IPS-NIHi11 (cell line): ENCODE data around the gene FOXRED1.
"Not testable (repeated sequence)": the region's sequence is repeated elsewhere in the genome, so short reads cannot be mapped to it uniquely, and the experiment has no call there.

Experiments used
- DNase-seq: peaks from one replicate; pipeline ENCODE4 v3.0.0; 2012; ENCODE audit warnings: mixed read lengths, low spot score

The FOXRED1 gene

DNA sequence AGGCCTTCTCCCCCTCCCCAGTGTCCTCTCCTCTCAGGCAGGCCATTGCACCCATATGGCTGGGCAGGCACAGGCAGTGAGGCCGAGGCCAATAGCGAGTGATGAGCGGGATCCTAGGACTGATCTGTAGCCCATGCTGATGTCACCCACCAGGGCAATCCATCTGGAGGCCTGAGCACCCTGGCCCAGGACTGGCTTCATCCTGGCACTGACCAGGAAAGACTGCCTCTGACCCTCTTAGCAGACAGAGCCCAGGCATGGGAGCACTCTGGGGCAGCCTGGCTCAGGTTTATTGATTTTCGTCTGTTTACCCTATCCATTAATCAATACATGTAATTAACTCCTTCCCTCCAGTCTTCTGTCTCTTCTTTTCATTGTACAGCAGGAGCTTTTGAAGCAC, 8.8 kb downstream of the FOXRED1 start:
- no peak for DNase-seq

DNA sequence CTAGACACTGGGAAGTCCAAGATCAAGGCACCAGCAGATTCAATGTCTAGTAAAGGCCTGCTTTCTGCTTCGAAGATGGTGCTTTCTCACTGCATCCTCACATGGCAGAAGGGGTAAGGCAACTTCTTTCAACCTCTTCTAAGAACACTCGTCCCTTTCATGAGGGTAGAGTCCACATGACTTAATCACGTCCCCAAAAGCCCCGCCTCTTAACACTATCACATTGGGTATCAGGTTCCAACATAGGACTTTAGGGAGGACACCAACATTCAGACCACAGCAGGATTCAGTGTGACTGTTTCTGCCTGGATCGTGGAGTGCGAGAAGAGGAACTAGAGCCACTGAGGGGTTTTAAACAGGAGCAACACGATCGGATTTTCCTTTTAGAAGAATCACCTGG, 10.2 kb downstream of the FOXRED1 start:
- no peak for DNase-seq

DNA sequence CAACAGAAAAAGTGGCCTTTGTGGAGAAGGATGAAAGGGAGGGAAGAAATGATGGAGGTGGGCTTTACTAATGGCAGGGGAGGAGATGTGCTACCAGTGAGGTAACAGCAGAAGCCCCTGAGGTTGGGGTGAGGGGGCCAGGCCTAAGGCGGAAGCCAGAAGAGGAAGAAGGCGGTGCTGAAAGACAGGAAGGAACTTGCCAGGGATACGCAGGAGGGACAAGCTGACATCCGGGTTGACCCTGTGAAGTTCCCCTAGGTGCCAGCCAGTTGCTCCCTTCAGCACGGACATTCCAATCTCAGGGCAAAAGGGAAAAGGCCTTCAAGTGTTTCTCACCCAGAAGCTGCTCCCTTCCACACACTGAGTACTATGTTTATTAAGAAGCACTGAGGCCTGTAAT, 11.6 kb downstream of the FOXRED1 start:
- no peak for DNase-seq

- no peak for DNase-seq
Observed at GRCh38 chr11:126281245-126281644, 12.3 kb downstream of the FOXRED1 start.

DNA sequence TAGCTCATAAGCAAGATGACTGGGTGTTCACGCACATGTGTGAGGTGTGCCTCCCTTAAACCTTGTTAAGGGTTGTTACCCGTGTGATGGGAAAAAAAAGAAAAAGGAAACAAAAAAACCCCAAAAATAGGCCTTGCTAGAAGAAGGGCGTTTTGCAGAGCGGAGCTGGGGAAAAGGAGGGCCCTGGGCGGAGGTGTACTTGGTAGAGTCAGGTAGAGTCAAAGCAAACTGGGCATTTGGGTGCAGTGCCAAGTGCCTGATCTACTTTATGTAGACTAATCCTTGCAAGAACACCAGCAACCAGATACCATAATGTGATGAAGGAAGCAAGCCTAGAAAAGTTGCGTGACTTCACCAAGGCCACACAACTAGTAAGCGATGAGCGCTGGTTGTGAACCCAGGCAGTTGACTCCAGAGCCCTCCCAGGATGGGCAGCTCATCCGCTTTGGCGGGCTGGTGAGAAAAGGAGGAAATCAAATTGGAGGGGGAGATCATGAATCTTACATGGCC, 12.8 kb downstream of the FOXRED1 start:
- no peak for DNase-seq

DNA sequence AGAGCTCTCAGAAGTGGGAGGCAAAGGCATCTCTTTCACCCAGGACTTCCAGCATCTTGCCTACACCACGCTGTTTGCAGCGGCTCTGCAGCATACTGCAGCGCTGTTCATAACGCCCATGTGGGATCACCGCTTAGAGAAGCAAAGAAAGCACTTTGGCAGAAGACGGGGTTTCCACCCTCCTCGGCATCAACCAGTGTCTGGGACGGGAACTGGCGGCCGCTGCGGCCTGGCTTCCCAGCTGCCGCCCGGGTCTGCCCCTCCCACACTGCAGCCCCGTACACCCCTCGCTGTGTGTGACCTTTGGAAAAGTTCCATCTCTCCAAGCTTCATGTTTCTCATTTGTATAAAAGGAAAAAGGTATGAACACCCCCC, 13.4 kb downstream of the FOXRED1 start:
- DNase-seq, result peak; percentile 72

- DNase-seq, result peak; percentile 77
Observed at GRCh38 chr11:126282736-126283591, 14.0 kb downstream of the FOXRED1 start, which contains the start of gene TIRAP. Gene TIRAP, plus strand, starts transcription at chr11:126283093. Its CDS starts 7,802 bp downstream, at chr11:126290895.

GRCh38 chr11:126284829-126285228, 15.9 kb downstream of the FOXRED1 start:
- DNase-seq, result no peak

DNA sequence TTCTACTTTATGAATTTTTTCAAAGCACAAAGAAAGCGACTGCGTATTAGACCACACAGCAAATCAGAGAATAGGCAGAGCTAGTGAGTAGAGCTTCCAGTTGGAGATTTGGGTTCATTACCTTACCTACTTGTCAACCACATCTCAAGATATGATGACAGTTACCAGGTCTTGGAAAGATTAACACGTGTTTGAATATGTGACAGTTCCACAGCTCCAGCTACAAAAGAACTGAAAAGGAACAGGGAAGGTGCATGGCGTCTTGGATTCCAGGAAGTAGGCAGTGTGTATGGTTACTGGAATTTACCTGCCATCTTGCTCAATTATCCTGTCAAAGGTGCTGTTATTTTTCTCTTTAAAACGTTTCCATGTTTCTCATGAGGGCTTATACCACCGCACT, 19.3 kb downstream of the FOXRED1 start:
- no peak for DNase-seq

- DNase-seq, result no peak
Observed at GRCh38 chr11:126290887-126291286, 21.9 kb downstream of the FOXRED1 start.

GRCh38 chr11:126293726-126294125, 24.8 kb downstream of the FOXRED1 start:
- DNase-seq, result no peak

DNA sequence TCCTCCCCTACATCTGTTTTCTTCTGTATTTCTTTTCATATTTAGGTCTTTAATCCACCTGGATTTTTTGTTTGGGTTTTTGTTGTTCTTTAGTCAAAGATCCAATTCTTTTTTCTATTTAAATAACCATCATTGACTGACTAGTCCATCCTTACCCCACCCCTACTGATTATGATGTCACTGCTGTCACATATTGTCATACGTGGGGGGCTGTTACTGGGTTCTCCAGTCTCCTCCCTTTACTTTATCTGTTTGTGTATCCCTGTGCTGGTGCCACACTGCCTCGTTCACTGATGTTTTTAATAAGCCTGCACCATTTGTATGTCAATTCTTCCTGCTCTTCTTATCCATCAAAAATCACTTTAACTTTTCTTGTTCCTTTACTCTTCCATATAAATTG, 28.1 kb downstream of the FOXRED1 start:
- DNase-seq, result no peak

DNA sequence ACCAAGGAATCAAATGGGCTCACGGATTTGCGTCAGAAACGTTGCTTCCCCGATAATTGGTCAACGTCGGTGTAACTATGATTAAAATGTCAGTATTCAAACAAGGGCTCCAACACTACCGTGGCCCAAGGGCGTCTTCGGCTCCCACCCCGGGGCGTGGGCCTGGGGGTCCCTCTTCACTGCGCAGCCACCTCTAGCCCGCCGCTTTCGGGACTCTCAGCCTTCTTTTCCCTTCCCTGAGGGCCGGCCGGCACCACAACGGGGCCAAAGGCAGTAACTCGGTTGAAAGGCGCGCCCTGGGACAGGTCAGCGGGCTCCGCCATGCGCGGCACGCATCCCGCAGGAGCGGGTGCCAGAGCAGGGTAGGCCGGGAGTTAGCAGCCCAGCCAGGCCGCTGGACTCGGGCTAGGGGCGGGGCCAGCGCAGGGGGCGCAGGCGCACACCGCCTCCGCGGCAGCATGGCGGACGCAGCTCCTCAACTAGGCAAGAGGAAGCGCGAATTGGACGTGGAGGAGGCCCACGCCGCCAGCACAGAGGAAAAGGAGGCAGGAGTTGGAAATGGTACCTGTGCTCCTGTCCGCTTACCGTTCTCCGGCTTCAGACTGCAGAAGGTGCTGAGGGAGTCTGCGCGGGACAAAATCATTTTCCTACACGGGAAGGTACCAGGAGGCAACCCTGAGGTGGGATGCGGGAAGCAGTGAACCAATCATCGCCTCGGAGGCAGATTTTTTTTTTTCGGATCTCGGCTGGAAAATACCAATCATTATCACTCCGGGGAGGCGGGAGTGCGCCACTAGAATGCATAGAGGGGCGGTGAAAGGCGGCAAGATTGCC, 34.9 kb downstream of the FOXRED1 start, which contains the start of gene DCPS:
DCPS (plus strand) TSS at position 438 of the 834 bp plus-strand sequence; CDS start at position 459, 21 bp downstream.
- peak; percentile 100 for DNase-seq

- no peak for DNase-seq
Observed at GRCh38 chr11:126304457-126305075, 35.6 kb downstream of the FOXRED1 start.

- no peak for DNase-seq
Observed at GRCh38 chr11:126305699-126306098, 36.7 kb downstream of the FOXRED1 start.

- no peak for DNase-seq
Observed at GRCh38 chr11:126307706-126308105, 38.8 kb downstream of the FOXRED1 start.

- no peak for DNase-seq
Observed at GRCh38 chr11:126308271-126308671, 39.3 kb downstream of the FOXRED1 start.

DNA sequence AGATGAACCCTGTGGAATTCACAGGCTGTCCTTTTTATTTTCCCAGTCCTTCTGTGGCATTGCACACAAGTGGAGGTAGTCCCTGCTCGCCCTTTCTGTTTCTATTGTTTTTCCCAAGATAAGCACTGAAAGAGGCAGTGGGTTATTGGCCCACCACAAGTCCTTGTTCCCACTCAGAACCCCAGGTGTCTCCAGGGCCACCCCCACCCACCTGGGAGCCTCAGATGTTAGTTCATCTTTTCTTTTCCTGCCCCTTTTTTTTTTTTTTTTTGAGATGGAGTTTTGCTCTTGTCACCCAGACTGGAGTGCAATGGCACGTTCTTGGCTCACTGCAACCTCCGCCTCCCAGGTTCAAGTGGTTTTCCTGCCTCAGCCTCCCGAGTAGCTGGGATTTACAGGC, 39.8 kb downstream of the FOXRED1 start:
- not testable (repeated sequence) for DNase-seq

DNA sequence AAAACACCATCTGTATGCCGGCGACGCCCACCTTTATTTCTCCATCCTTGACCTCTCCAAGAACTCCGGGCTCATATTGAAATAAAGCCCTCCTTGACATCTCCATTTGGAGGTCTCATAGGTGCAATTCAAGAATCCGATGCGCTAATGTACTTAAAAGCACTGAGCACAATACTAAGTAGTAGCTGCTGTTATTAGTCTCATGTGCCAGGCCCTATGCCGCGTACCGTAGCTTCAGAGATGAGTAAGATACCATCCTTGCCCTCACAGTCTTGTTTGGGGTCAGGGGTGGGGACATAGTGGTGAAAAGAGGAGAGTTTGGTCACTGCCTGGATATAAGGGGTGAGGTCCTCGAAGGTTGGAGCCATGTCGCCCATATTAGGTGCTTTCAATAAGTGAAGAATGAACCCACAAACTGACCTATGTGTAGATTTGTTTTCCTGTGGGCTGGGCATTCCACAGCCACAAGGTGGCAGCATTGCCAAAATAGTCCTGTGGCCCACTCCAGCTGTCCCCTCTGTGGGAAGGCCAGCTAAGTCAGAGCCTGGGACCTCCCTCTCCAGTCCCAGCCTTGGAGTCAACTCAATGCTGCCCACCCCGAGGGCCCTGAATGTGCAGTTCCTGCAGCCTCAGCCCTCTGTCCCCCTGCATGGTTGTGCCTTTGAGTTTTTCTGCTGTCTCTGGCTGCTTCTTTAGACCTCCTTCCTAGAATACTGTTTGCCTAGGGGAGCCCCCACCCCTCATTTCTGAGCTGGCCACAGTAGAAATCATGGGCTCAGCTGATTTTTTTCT, 41.4 kb downstream of the FOXRED1 start:
- DNase-seq, result peak; percentile 83

- no peak for DNase-seq
Observed at GRCh38 chr11:126310992-126311310, 42.0 kb downstream of the FOXRED1 start.
